ENCODE data around the gene DUSP2.

Gene DUSP2

GRCh38 chr2:96111823-96112500, 33.3 kb downstream of the DUSP2 start:
- ChIA-PET POLR2A (no interaction called here), CTCF (no interaction called here)
- TF ChIP-seq ZNF384 (IDR thresholded peaks at IDR 0.05) (no peak), FOXM1 (IDR thresholded peaks at IDR 0.05; ENCODE audit: borderline replicate concordance) (no peak), BHLHE40 (IDR thresholded peaks at IDR 0.05; ENCODE audit: borderline replicate concordance) (no peak), FOXA1 (IDR thresholded peaks at IDR 0.05) (no peak), HDGF (IDR thresholded peaks at IDR 0.05; ENCODE audit: borderline replicate concordance) (no peak), CTBP1 (IDR thresholded peaks at IDR 0.05; ENCODE audit: borderline replicate concordance) (no peak), FOXK2 (IDR thresholded peaks at IDR 0.05) (no peak), ELF4 (IDR thresholded peaks at IDR 0.05) (no peak), LEF1 (IDR thresholded peaks at IDR 0.05; ENCODE audit: borderline replicate concordance) (no peak), SUZ12 (IDR thresholded peaks at IDR 0.05) (no peak), L3MBTL2 (conservative IDR thresholded peaks at IDR 0.05) (no peak), SP1 (IDR thresholded peaks at IDR 0.05) (no peak), TARDBP (IDR thresholded peaks at IDR 0.05) (no peak), ARNT (IDR thresholded peaks at IDR 0.05) (no peak), NFRKB (IDR thresholded peaks at IDR 0.05) (no peak), PKNOX1 (IDR thresholded peaks at IDR 0.05) (no peak)
- no peak for DNase-seq (ENCODE audit: extremely low spot score)

GRCh38 chr2:96111257-96111640, 34.0 kb downstream of the DUSP2 start:
- ChIA-PET POLR2A (no interaction called here), CTCF (no interaction called here)
- TF ChIP-seq ZNF384 (IDR thresholded peaks at IDR 0.05) (no peak), FOXK2 (IDR thresholded peaks at IDR 0.05) (no peak), PKNOX1 (IDR thresholded peaks at IDR 0.05) (no peak), BHLHE40 (IDR thresholded peaks at IDR 0.05; ENCODE audit: borderline replicate concordance) (no peak), ELF4 (IDR thresholded peaks at IDR 0.05) (no peak), ARNT (IDR thresholded peaks at IDR 0.05) (no peak), NFRKB (IDR thresholded peaks at IDR 0.05) (no peak), SUZ12 (IDR thresholded peaks at IDR 0.05) (no peak), L3MBTL2 (conservative IDR thresholded peaks at IDR 0.05) (no peak), FOXM1 (IDR thresholded peaks at IDR 0.05; ENCODE audit: borderline replicate concordance) (no peak), FOXA1 (IDR thresholded peaks at IDR 0.05) (no peak), CTBP1 (IDR thresholded peaks at IDR 0.05; ENCODE audit: borderline replicate concordance) (no peak), HDGF (IDR thresholded peaks at IDR 0.05; ENCODE audit: borderline replicate concordance) (no peak)
- DNase-seq (ENCODE audit: extremely low spot score) = no peak

GRCh38 chr2:96110621-96111256, 34.5 kb downstream of the DUSP2 start:
- DNase-seq (ENCODE audit: extremely low spot score) = no peak
- ChIA-PET POLR2A (no interaction called here), CTCF (interaction anchor here (0.7 kb wide), 1 partner anchor 9 kb away, joined by 3 read pairs; no protein-coding TSS in a partner anchor)
- TF ChIP-seq FOXA1 (IDR thresholded peaks at IDR 0.05) (no peak), ELF4 (IDR thresholded peaks at IDR 0.05) (no peak)

- POLR2A ChIA-PET = no interaction called here
- CTCF ChIA-PET = interaction anchor here (0.7 kb wide), 1 partner anchor 8 kb away, joined by 3 read pairs; no protein-coding TSS in a partner anchor
- no peak for DNase-seq (ENCODE audit: extremely low spot score)
- TF ChIP-seq TARDBP (IDR thresholded peaks at IDR 0.05) (no peak), FOXM1 (IDR thresholded peaks at IDR 0.05; ENCODE audit: borderline replicate concordance) (no peak), SP1 (IDR thresholded peaks at IDR 0.05) (no peak), CTBP1 (IDR thresholded peaks at IDR 0.05; ENCODE audit: borderline replicate concordance) (no peak), ZNF384 (IDR thresholded peaks at IDR 0.05) (no peak), HDGF (IDR thresholded peaks at IDR 0.05; ENCODE audit: borderline replicate concordance) (no peak), NFRKB (IDR thresholded peaks at IDR 0.05) (no peak), ELF4 (IDR thresholded peaks at IDR 0.05) (no peak), PKNOX1 (IDR thresholded peaks at IDR 0.05) (no peak), LEF1 (IDR thresholded peaks at IDR 0.05; ENCODE audit: borderline replicate concordance) (no peak), SUZ12 (IDR thresholded peaks at IDR 0.05) (no peak), L3MBTL2 (conservative IDR thresholded peaks at IDR 0.05) (no peak), FOXA1 (IDR thresholded peaks at IDR 0.05) (no peak), BHLHE40 (IDR thresholded peaks at IDR 0.05; ENCODE audit: borderline replicate concordance) (no peak)
These were observed 35.2 kb downstream of the DUSP2 start for GRCh38 chr2:96109931-96110511.

- POLR2A ChIA-PET = no interaction called here
These were observed 35.9 kb downstream of the DUSP2 start for GRCh38 chr2:96109361-96109680.

More at GRCh38 chr2:96109361-96109680, 35.9 kb downstream of the DUSP2 start:
- DNase-seq (ENCODE audit: extremely low spot score) = no peak
- CTCF ChIA-PET = interaction anchor here (1.2 to 1.6 kb wide), 2 partner anchors 87 to 117 kb away, joined by 3 to 4 read pairs; no protein-coding TSS in a partner anchor
- TF ChIP-seq ELF4 (IDR thresholded peaks at IDR 0.05) (no peak), TARDBP (IDR thresholded peaks at IDR 0.05) (no peak), BHLHE40 (IDR thresholded peaks at IDR 0.05; ENCODE audit: borderline replicate concordance) (no peak), LEF1 (IDR thresholded peaks at IDR 0.05; ENCODE audit: borderline replicate concordance) (no peak), HDGF (IDR thresholded peaks at IDR 0.05; ENCODE audit: borderline replicate concordance) (no peak), L3MBTL2 (conservative IDR thresholded peaks at IDR 0.05) (no peak), SUZ12 (IDR thresholded peaks at IDR 0.05) (no peak), ZNF384 (IDR thresholded peaks at IDR 0.05) (no peak), ARNT (IDR thresholded peaks at IDR 0.05) (no peak), FOXM1 (IDR thresholded peaks at IDR 0.05; ENCODE audit: borderline replicate concordance) (no peak), PKNOX1 (IDR thresholded peaks at IDR 0.05) (no peak), FOXA1 (IDR thresholded peaks at IDR 0.05) (no peak), FOXK2 (IDR thresholded peaks at IDR 0.05) (no peak), NFRKB (IDR thresholded peaks at IDR 0.05) (no peak), CTBP1 (IDR thresholded peaks at IDR 0.05; ENCODE audit: borderline replicate concordance) (no peak), SP1 (IDR thresholded peaks at IDR 0.05) (no peak)

Measured in HEK293T (cell line).